HEK293T (cell line): ENCODE data around the gene ABCG8.

Experiments used
- CTCF ChIA-PET: fragments of 350-600 bp; formaldehyde crosslinking; extraction: SDS; loops from one replicate; lab custom pipeline; 2021; ENCODE audit warnings: antibody characterized with exemption, inconsistent platforms; lab: Yijun Ruan, JAX
- POLR2A ChIA-PET: fragments of 350-600 bp; formaldehyde crosslinking; extraction: SDS; loops from one replicate; lab custom pipeline; 2020; ENCODE audit warnings: antibody characterized with exemption, inconsistent platforms; lab: Yijun Ruan, JAX
- DNase-seq: peaks from one replicate; pipeline ENCODE4 v3.0.0; 2012; ENCODE audit warnings: mixed read lengths; ENCODE audit errors: extremely low spot score
- ARNT ChIP-seq: fragments of 450-650 bp; IDR thresholded peaks from 2 replicates; pipeline ENCODE4 v1.6.1; 2017; ENCODE audit warnings: mild to moderate bottlenecking
- BHLHE40 ChIP-seq: fragments of 450-650 bp; IDR thresholded peaks from 2 replicates; pipeline ENCODE4 v1.6.1; 2016; ENCODE audit warnings: mild to moderate bottlenecking, moderate library complexity, borderline replicate concordance
- CTBP1 ChIP-seq: fragments of 450-650 bp; IDR thresholded peaks from 2 replicates; pipeline ENCODE4 v1.6.1; 2016; ENCODE audit warnings: borderline replicate concordance
- ELF4 ChIP-seq: fragments of 450-650 bp; IDR thresholded peaks from 2 replicates; pipeline ENCODE4 v1.6.1; 2017; ENCODE audit warnings: antibody characterized with exemption
- FOXA1 ChIP-seq: fragments of 450-650 bp; IDR thresholded peaks from 2 replicates; pipeline ENCODE4 v1.6.1; 2016; ENCODE audit warnings: mild to moderate bottlenecking
- FOXK2 ChIP-seq: fragments of 450-650 bp; IDR thresholded peaks from 2 replicates; pipeline ENCODE4 v1.6.1; 2016; ENCODE audit warnings: mild to moderate bottlenecking
- FOXM1 ChIP-seq: fragments of 450-650 bp; IDR thresholded peaks from 2 replicates; pipeline ENCODE4 v1.6.1; 2017; ENCODE audit warnings: mild to moderate bottlenecking, borderline replicate concordance
- HDGF ChIP-seq: fragments of 450-650 bp; IDR thresholded peaks from 2 replicates; pipeline ENCODE4 v1.6.1; 2017; ENCODE audit warnings: antibody characterized with exemption, borderline replicate concordance
- L3MBTL2 ChIP-seq: fragments of 450-650 bp; conservative IDR thresholded peaks from 2 replicates; pipeline ENCODE4 v1.6.1; 2016; ENCODE audit warnings: mild to moderate bottlenecking
- LEF1 ChIP-seq: fragments of 450-650 bp; IDR thresholded peaks from 2 replicates; pipeline ENCODE4 v1.6.1; 2017; ENCODE audit warnings: mild to moderate bottlenecking, borderline replicate concordance
- NFRKB ChIP-seq: fragments of 450-650 bp; IDR thresholded peaks from 2 replicates; pipeline ENCODE4 v1.6.1; 2016; ENCODE audit warnings: mild to moderate bottlenecking, moderate library complexity
- SP1 ChIP-seq: fragments of 450-650 bp; IDR thresholded peaks from 2 replicates; pipeline ENCODE4 v1.6.1; 2017
- SUZ12 ChIP-seq: fragments of 450-650 bp; IDR thresholded peaks from 2 replicates; pipeline ENCODE4 v1.6.1; 2016; ENCODE audit warnings: mild to moderate bottlenecking
- TARDBP ChIP-seq: fragments of 450-650 bp; IDR thresholded peaks from 2 replicates; pipeline ENCODE4 v1.6.1; 2016
- ZNF384 ChIP-seq: fragments of 450-650 bp; IDR thresholded peaks from 2 replicates; pipeline ENCODE4 v1.6.1; 2016
- TF ChIP-seq, protein P1 (sequence below): fragments of 450-650 bp; IDR thresholded peaks from 2 replicates; pipeline ENCODE4 v1.6.1; 2016

Gene ABCG8

DNA sequence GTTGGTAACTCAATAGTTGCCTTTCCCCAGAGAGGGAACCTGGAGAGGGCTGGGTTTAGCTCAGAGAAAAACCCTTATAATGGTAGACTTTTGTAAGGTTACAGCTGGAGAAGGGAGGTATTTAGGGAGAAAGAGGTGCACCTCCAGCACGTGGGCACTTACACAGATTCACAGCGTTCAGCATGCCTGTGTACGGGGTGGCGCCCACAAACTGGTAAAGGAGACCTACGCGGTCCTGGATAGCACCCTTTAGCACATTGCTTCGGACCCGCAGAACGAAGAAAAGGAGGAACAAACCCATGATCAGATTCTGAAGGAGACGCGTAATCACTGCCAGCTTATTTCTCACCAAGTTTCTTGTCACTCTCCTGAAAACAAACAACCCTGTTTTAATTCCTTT lies 15.0 kb upstream of the ABCG8 start:
- no peak for DNase-seq
- ChIA-PET CTCF (interaction anchor here (0.5 kb wide), 1 partner anchor 11 kb away, joined by 3 read pairs; no protein-coding TSS in a partner anchor), POLR2A (no interaction called here)
- TF ChIP-seq ARNT (no peak), FOXK2 (no peak), FOXA1 (no peak), LEF1 (no peak), L3MBTL2 (no peak), NFRKB (no peak), FOXM1 (no peak)
- TF ChIP-seq, protein P1, sequence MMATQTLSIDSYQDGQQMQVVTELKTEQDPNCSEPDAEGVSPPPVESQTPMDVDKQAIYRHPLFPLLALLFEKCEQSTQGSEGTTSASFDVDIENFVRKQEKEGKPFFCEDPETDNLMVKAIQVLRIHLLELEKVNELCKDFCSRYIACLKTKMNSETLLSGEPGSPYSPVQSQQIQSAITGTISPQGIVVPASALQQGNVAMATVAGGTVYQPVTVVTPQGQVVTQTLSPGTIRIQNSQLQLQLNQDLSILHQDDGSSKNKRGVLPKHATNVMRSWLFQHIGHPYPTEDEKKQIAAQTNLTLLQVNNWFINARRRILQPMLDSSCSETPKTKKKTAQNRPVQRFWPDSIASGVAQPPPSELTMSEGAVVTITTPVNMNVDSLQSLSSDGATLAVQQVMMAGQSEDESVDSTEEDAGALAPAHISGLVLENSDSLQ, result no peak

DNA sequence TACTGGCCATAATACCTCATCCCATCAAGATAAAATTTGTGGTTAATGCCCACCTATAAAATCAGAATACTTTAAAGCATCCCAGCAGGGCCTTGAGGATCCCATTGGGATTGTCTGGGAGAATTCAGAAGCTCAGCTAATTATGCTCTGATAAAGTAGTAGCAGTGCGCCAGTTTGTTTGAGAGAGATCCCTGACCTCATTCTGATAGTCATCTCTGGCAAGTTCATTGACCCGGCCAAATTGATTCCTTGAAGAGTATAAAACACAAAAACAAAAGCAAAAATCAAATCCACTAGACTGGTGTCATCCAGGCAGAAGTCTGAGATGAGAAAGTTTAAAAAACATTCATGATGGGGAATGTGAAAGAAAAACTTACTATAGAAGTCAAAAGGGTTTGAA lies 14.3 kb upstream of the ABCG8 start:
- ChIA-PET CTCF (no interaction called here), POLR2A (no interaction called here)
- no peak for DNase-seq
- no peak for TF ChIP-seq ZNF384

DNA sequence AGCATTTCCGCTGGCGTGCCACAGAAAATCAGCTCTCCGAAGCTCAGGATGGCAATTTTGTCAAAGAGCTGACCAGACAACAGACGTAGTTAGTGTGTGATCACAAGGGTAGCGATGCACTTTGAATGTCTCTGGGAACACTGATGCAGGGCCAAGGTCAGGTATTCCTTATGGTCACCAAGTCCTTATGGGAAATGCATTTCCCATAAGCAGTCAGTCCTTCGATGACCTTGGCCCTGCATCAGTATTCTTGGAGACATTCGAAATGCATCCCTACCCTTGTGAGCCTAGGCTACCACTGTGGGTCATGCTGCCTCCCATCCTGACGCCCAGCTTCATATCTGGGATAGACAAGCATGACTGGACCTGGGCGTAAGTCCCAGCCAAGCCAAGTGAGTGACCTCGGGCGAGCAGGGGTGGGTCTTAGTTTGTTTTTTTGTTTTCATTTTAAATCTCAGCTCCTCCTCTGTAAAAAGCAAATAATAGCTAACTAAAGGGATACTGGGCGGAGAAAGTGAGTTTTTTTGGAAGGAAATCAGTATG lies 13.7 kb upstream of the ABCG8 start:
- POLR2A ChIA-PET, result no interaction called here
- DNase-seq, result no peak
- CTCF ChIA-PET, result no interaction called here
- TF ChIP-seq L3MBTL2 (no peak), CTBP1 (no peak), ELF4 (no peak), FOXM1 (no peak), SUZ12 (no peak), FOXA1 (no peak)

DNA sequence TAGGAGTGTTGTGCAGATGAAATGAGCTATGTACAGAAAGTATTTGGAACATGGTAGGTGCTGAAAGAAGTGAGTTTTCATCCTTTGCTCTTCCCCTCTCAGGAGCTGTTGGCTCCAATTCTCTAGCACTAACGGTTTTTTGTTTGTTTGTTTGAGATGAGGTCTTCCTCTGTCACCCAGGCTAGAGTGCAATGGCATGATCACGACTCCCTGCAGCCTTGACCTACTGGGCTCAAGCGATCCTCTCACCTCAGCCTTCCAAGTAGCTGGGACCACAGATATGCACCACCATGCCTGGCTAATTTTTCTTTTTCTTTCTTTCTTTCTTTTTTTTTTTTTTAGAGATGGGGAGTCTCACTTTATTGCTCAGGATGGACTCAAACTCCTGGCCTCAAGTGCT lies 12.9 kb upstream of the ABCG8 start:
- ChIA-PET CTCF (no interaction called here), POLR2A (no interaction called here)
- DNase-seq, result no peak
- TF ChIP-seq SP1 (no peak), TARDBP (no peak), ELF4 (no peak), NFRKB (no peak), HDGF (no peak)

DNA sequence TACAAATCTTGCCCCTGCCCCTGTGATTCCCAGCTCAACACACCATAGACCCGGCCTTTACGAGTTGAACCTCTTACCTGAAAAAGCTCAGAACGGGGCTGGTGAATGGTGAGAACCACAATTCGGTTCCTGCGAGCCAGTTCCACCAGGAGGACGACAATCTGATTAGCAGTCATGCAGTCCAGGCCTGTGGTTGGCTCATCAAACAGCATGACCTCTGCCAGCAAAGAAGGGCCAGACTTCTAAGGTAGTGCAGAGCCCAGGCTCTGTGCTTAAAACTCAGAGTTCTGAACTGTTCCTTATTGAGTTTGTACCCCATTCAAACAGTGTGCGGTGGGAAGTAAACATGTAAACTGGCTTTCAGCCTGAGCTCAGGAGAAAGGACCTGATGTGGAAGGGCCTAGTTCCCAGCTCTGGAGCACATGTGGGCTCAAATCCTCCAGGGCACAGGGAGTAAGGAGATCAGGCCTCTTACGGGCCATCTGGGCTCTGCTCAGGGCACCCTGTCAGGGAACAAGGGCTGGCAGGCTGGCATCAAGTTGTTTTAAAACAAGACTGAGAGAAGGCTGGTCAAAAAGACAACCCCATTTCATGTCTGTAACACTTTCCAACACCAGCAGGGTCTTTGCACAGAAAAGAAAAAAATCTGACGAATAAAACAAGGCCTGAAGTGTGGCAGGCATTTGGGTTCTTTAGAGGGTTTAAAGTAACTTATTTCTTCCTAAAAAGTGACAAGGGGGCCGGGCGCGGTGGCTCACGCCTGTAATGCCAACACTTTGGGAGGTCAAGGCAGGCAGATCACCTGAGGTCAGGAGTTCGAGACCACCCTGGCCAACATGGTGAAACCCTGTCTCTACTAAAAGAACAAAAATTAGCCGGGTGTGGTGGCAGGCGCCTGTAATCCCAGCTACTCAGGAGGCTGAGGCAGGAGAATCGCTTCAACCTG lies 12.2 kb upstream of the ABCG8 start:
- no peak for TF ChIP-seq TARDBP
- TF ChIP-seq L3MBTL2, result no peak
- TF ChIP-seq LEF1, result no peak
- TF ChIP-seq CTBP1, result no peak
- TF ChIP-seq SP1, result no peak
- no peak for TF ChIP-seq NFRKB
- no peak for TF ChIP-seq ARNT
- TF ChIP-seq FOXM1, result no peak
- TF ChIP-seq ELF4, result no peak
- no peak for TF ChIP-seq HDGF
- no peak for TF ChIP-seq FOXA1
- TF ChIP-seq ZNF384, result no peak
- TF ChIP-seq FOXK2, result no peak
- no peak for TF ChIP-seq BHLHE40
- TF ChIP-seq, protein P1, result no peak
- TF ChIP-seq SUZ12, result no peak
- ChIA-PET CTCF (no interaction called here), POLR2A (no interaction called here)
- DNase-seq, result no peak

DNA sequence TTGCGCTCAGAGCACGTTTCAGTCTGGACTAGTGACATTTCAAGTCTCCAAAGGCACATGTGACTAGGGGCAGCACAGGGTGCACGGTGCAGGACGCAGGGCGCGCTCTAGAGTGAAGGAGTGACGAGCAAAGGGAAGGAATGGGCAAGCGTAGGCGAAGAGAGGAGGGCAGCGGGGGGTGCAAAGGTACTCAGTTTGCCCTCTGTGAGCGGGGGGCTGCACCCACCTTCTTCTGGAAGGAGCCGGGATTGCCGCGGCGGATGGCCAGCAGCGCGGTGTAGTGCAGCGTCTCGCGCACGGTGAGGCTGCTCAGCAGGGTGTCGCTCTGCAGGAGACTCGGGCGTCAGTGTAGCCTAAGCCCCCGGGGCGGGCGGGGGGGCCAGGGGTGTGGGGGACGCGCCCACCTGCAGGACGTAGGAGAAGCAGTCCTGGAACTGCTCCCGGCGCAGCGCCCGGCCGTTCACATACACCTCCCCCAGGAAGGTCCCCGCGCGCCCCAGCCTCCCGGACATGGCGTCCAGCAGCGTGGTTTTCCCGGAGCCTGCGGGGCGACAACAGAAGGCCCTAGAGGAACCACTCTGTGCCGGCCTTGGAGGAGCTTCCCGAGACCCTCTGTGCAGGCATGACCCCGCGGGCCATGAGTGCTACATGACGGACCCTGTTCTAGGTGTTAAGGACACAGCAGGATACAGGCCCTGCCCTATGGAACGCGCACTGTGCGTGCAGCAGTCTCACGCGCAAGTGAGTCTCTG lies 7.1 kb upstream of the ABCG8 start:
- ChIA-PET CTCF (interaction anchor here (0.6 kb wide), 1 partner anchor 255 kb away, joined by 6 read pairs; no protein-coding TSS in a partner anchor), POLR2A (no interaction called here)
- peak; percentile 19 for DNase-seq
- TF ChIP-seq FOXA1 (no peak), L3MBTL2 (0 out of 2 replicates have a peak, but pooled peaks have one; percentile 25)

DNA sequence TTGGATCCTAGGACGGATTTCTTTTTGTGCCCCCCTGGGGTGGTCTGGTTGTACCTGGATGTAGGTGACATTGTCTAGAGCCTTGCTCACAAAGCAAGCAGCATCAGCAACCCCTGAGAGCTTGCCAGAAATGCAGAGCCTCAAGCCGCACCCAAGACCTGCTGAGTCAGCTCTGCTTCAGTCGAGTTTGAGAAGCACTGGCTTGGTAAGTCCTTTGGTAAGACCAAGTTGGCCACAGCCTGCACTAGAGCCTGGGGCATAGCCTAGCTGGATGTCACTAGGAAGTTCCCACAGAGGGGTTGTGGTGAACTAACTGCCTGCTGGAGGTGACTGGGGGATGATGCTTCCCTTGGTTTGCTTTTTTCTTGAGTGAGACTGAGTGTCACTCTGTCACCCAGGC lies 6.3 kb upstream of the ABCG8 start:
- ChIA-PET POLR2A (no interaction called here), CTCF (interaction anchor here (0.6 kb wide), 1 partner anchor 255 kb away, joined by 6 read pairs; no protein-coding TSS in a partner anchor)
- TF ChIP-seq LEF1, result no peak
- no peak for TF ChIP-seq FOXK2
- no peak for TF ChIP-seq SUZ12
- no peak for TF ChIP-seq ZNF384
- no peak for TF ChIP-seq TARDBP
- TF ChIP-seq CTBP1, result no peak
- no peak for TF ChIP-seq ARNT
- no peak for TF ChIP-seq SP1
- no peak for TF ChIP-seq NFRKB
- TF ChIP-seq FOXM1, result no peak
- TF ChIP-seq FOXA1, result no peak
- no peak for TF ChIP-seq HDGF
- DNase-seq, result no peak
